ENCODE results near the gene TNFAIP1. TPM values are rescaled to one million over a fixed set of nuclear protein-coding genes. Genes with fewer than 3 reads are reported as not detected.

Gene TNFAIP1
- total RNA-seq, 4 donors from 2014 or later: 19.1 to 53.2 (median 30.4) TPM

DNA sequence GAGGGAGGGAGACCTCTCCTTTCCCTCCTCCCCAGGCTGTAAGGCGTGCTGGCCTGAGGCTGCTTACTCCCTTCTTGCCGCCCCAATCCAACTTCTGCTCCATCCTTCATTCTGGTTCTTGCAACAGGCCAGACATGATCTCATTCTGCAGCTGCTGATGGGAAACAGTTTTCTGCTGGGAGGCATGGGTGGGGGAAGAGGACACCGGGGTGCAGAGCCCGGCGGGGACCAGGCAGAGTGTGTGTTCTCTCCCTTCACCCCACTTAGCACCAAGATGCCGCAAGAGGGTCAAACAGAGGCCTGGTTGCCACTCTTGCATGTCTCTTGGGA lies 37.3 kb downstream of the TNFAIP1 start:
- 56 to 67% methylated on average over 1 to 3 of the region's 6 CpGs for WGBS, 2 donors (ENCODE audit: low coverage in 1 of 2)
- TF ChIP-seq POLR2A (IDR thresholded peaks at IDR 0.05) (no peak), EP300 (IDR thresholded peaks at IDR 0.05) (no peak), POLR2AphosphoS5 (IDR thresholded peaks at IDR 0.05) (no peak)
- TF ChIP-seq, protein P1, sequence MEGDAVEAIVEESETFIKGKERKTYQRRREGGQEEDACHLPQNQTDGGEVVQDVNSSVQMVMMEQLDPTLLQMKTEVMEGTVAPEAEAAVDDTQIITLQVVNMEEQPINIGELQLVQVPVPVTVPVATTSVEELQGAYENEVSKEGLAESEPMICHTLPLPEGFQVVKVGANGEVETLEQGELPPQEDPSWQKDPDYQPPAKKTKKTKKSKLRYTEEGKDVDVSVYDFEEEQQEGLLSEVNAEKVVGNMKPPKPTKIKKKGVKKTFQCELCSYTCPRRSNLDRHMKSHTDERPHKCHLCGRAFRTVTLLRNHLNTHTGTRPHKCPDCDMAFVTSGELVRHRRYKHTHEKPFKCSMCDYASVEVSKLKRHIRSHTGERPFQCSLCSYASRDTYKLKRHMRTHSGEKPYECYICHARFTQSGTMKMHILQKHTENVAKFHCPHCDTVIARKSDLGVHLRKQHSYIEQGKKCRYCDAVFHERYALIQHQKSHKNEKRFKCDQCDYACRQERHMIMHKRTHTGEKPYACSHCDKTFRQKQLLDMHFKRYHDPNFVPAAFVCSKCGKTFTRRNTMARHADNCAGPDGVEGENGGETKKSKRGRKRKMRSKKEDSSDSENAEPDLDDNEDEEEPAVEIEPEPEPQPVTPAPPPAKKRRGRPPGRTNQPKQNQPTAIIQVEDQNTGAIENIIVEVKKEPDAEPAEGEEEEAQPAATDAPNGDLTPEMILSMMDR (IDR thresholded peaks at IDR 0.05): no peak

DNA sequence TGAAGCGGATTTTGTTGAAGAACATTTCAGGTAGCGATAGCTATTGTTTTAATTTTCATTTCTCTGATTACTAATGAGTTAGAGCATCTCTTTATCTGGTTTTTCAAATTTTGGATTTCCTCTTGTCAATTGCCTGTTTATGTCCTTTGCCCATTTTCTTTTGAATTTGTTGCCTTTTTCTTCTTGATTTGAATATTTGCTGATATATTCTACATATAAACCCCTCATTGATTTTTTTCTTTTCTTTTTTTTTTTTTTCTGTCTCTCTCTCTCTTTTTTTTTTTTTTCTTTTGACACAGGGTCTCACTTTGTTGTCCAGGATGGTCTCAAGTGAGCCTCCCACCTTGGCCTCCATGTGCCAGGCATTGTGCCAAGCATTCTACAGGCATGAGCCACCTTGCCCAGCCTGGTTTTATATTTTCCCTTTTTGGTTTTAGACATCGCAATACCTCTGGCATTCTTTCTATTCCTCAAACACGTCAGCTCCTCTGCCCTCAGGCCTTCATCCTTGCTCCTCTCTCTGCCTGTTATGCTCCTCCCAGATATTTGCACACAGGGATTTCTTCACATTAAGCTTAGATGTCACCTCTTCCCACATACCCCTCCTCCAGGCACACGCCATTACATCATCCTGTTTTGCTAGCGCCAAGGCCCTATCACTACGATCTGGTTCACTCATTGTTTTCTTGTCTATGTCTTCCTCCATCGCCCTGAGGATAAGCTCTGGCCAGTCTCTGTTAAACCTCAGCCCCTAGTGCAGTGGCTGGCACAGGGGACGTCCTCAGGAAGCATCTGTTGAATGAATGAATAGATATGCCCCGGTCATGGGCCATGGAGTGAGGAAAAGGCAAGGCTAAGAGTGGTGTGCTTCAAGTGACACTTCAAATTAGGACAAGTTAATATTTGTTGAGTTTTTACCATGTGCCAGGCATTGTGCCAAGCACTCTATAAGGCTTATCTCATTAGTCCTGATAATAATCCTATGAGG lies 44.5 kb downstream of the TNFAIP1 start:
- Histone ChIP-seq H3K4me3 (no peak overlapping the region), H3K36me3 (peaks cover 0 to 53% of the 10 kb centered on the region in 2 donors), H3K27ac (no peak overlapping the region), H3K9me3 (no peaks in the 10 kb centered on the region), H3K4me1 (no peaks in the 10 kb centered on the region), H3K27me3 (no peaks in the 10 kb centered on the region)
- TF ChIP-seq POLR2A (IDR thresholded peaks at IDR 0.05): no peak
- ATAC-seq: no peak
- 80 to 82% methylated on average over 9 to 10 of the region's 10 CpGs for WGBS, 2 donors (ENCODE audit: low coverage in 1 of 2)

More for the DNA sequence above, 37.3 kb downstream of the TNFAIP1 start:
- no peaks in the 10 kb centered on the region for H3K27me3 ChIP-seq
- peak overlapping the region in 2 of 4 donors; percentile 83 to 84 for H3K27ac ChIP-seq
- ATAC-seq: no peak
- peaks cover 0 to 36% (median 13%) of the 10 kb centered on the region in 3 donors for H3K4me1 ChIP-seq
- H3K4me3 ChIP-seq: peak overlapping the region in 1 of 2 donors; percentile 72
- no peaks in the 10 kb centered on the region for H3K9me3 ChIP-seq
- H3K36me3 ChIP-seq: peaks cover 0 to 9% of the 10 kb centered on the region in 2 donors

DNA sequence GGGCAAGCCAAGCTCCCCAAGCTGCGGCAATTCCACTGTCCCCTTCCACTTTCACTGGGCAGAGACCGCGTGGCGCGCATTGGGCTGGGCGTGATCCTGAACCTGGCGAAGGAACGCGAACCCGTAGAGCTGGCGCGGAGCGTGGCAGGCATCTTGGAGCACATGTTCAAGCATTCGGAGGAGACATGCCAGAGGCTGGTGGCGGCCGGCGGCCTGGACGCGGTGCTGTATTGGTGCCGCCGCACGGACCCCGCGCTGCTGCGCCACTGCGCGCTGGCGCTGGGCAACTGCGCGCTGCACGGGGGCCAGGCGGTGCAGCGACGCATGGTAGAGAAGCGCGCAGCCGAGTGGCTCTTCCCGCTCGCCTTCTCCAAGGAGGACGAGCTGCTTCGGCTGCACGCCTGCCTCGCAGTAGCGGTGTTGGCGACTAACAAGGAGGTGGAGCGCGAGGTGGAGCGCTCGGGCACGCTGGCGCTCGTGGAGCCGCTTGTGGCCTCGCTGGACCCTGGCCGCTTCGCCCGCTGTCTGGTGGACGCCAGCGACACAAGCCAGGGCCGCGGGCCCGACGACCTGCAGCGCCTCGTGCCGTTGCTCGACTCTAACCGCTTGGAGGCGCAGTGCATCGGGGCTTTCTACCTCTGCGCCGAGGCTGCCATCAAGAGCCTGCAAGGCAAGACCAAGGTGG lies 45.7 kb downstream of the TNFAIP1 start:
- no peaks in the 10 kb centered on the region for H3K4me1 ChIP-seq
- peaks cover 0 to 64% of the 10 kb centered on the region in 2 donors for H3K36me3 ChIP-seq
- H3K27me3 ChIP-seq: no peaks in the 10 kb centered on the region
- ATAC-seq: no peak
- no peak overlapping the region for H3K4me3 ChIP-seq
- no peak overlapping the region for H3K27ac ChIP-seq
- no CpG with 5 or more reads among the region's 72 CpGs for WGBS, 2 donors (ENCODE audit: low coverage in 1 of 2)
- no peaks in the 10 kb centered on the region for H3K9me3 ChIP-seq
- no peak for TF ChIP-seq POLR2AphosphoS5 (IDR thresholded peaks at IDR 0.05)

DNA sequence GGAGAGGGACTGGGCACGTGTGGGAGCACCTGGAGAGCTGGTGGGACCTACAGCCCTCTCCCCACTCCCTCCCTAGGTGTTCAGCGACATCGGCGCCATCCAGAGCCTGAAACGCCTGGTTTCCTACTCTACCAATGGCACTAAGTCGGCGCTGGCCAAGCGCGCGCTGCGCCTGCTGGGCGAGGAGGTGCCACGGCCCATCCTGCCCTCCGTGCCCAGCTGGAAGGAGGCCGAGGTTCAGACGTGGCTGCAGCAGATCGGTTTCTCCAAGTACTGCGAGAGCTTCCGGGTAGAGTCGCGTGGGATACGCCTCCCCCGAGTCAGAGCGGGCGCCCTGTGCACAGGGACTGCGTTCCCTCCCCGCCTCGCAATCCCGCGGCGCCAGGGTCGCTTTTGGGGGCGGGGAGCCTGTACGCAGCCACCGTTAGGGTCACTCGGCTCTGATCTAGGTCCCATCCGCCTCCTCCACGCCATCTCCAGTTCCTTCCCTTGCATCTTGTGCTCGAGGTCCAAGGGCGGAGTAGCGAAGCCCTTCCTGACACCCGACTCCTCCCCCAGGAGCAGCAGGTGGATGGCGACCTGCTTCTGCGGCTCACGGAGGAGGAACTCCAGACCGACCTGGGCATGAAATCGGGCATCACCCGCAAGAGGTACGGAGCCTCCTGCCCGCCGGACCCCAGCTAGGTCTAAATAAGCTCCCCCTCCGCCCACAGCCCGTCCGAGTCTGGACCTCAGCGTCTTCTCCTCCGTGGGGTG lies 48.9 kb downstream of the TNFAIP1 start:
- ATAC-seq: peak; percentile 58
- H3K36me3 ChIP-seq: peaks cover 0 to 82% of the 10 kb centered on the region in 2 donors
- TF ChIP-seq POLR2AphosphoS5 (IDR thresholded peaks at IDR 0.05): no peak
- TF ChIP-seq, protein P1 (IDR thresholded peaks at IDR 0.05): no peak
- no peak for TF ChIP-seq POLR2A (IDR thresholded peaks at IDR 0.05)
- TF ChIP-seq EP300 (IDR thresholded peaks at IDR 0.05): no peak
- H3K4me1 ChIP-seq: no peaks in the 10 kb centered on the region
- H3K27ac ChIP-seq: no peak overlapping the region
- 33 to 65% methylated on average over 2 to 5 of the region's 56 CpGs for WGBS, 2 donors (ENCODE audit: low coverage in 1 of 2)
- no peaks in the 10 kb centered on the region for H3K9me3 ChIP-seq
- H3K4me3 ChIP-seq: peak overlapping the region; percentile 4 to 39
- no peaks in the 10 kb centered on the region for H3K27me3 ChIP-seq

DNA sequence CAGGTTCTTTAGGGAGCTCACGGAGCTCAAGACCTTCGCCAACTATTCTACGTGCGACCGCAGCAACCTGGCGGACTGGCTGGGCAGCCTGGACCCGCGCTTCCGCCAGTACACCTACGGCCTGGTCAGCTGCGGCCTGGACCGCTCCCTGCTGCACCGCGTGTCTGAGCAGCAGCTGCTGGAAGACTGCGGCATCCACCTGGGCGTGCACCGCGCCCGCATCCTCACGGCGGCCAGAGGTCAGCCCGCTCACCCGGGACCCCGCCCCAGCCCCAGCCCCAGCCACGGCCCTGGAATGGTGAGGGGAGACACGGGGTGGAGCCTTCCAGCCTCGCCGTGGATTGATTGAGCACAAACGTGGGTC lies 49.5 kb downstream of the TNFAIP1 start:
- TF ChIP-seq POLR2A (IDR thresholded peaks at IDR 0.05) (no peak), POLR2AphosphoS5 (IDR thresholded peaks at IDR 0.05) (no peak), EP300 (IDR thresholded peaks at IDR 0.05) (no peak)
- TF ChIP-seq, protein P1 (IDR thresholded peaks at IDR 0.05): no peak
- no CpG with 5 or more reads among the region's 29 CpGs for WGBS, 2 donors (ENCODE audit: low coverage in 1 of 2)
- Histone ChIP-seq H3K4me1 (no peaks in the 10 kb centered on the region), H3K9me3 (no peaks in the 10 kb centered on the region), H3K27ac (no peak overlapping the region), H3K27me3 (no peaks in the 10 kb centered on the region), H3K36me3 (peaks cover 0 to 87% of the 10 kb centered on the region in 2 donors), H3K4me3 (peak overlapping the region; percentile 4 to 39)
- no peak for ATAC-seq

All from gastroesophageal sphincter (tissue), 4 donors.